ENCODE data around the gene NLRP3. TPM values are rescaled to one million over a fixed set of nuclear protein-coding genes. Genes with fewer than 3 reads are reported as not detected.

The NLRP3 gene
- total and polyA plus RNA-seq, 2 of the 13 experiments (the other 11 are each of a cell fraction or from before 2014, with no cell fraction given) = not detected

DNA sequence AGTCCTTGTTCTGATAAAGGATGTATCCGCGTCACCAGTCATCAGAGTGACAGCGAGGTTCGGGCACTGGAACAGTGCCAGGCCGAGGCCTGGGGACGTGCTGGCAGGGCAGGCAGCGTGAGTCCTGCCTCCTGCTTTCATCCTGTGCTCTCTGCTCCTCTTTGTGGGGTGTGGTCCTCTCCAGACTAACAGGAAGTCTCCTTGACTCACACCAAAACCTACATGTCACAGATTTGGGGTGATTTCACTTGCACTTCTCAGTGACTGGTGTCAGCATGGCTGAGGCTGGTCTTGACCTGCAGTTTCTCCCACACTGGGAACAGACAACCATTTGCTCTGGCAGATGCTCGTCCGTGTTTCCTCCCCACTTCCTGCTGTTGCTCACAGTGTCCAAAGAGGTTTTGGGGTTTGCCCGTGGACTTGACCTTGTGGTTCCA lies 8.8 kb upstream of the NLRP3 start:
- no TSS peak for BruUV-seq (replicated peaks)
- H3K9me3 ChIP-seq (ENCODE audit: low read length) = no peaks in the 10 kb centered on the region
- intact Hi-C loops (cut with micrococcal nuclease; ENCODE audit: unreplicated experiment) (no loop called here), in situ Hi-C loops (cut with HindIII; ENCODE audit: extremely low pct_ligation_motif_present, low pct_unique_long_range_greater_than_20kb) (no loop called here)
- no peak overlapping the region for H3K9ac ChIP-seq (ENCODE audit: insufficient read depth, low read depth, low read length)
- H3K4me2 ChIP-seq (ENCODE audit: low read depth, low read length) = no peak overlapping the region
- no peak overlapping the region for H2AFZ ChIP-seq (ENCODE audit: low read length)
- no peak overlapping the region for H3K27ac ChIP-seq (ENCODE audit: extremely low read length, insufficient read depth, low read length)
- H3K4me1 ChIP-seq (ENCODE audit: insufficient read depth, low read length) = no peaks in the 10 kb centered on the region
- no peaks in the 10 kb centered on the region for H3K79me2 ChIP-seq (ENCODE audit: insufficient read depth, low read length)
- no peak overlapping the region for H3K4me3 ChIP-seq (replicated peaks in 1 of 3; ENCODE audit: insufficient read depth in 1 of 3, low read depth in 2 of 3, low read length in 3 of 3)
- ATAC-seq (no peak), DNase-seq (ENCODE audit: low spot score) (no peak), FAIRE-seq (no peak)
- POLR2A ChIA-PET = no interaction called here
- TF ChIP-seq GTF3A (CRISPR knock-in tag; conservative IDR thresholded peaks at IDR 0.05) (no peak), HDAC2 (CRISPR knock-in tag; IDR thresholded peaks at IDR 0.05) (no peak), TRAFD1 (CRISPR knock-in tag; IDR thresholded peaks at IDR 0.05; ENCODE audit: borderline replicate concordance) (no peak), ZC3H13 (CRISPR knock-in tag; IDR thresholded peaks at IDR 0.05) (no peak)
- 0 out of 5 replicates have a peak, but pooled peaks cover 0 to 12% of the 10 kb centered on the region in 2 experiments for H3K27me3 ChIP-seq (ENCODE audit: control insufficient read depth in 1 of 2, insufficient read depth in 2 of 2, low read length in 2 of 2)
- CTCF ChIA-PET (ENCODE audit: low intra/inter-chr PET ratio, low total read pairs) = no interaction called here
- WGBS (ENCODE audit: low lambda C conversion rate) = 28% methylated on average over 10 of the region's 10 CpGs
- H3K36me3 ChIP-seq (replicated peaks in 1 of 2; ENCODE audit: control insufficient read depth in 1 of 2, insufficient read depth in 2 of 2, low read length in 2 of 2) = no peaks in the 10 kb centered on the region
- H4K20me1 ChIP-seq (ENCODE audit: insufficient read depth, low read length) = no peaks in the 10 kb centered on the region

- DNase-seq (ENCODE audit: low spot score) = no peak
- no TSS peak for BruUV-seq (replicated peaks)
- WGBS (ENCODE audit: low lambda C conversion rate) = 28% methylated on average over 5 of the region's 5 CpGs
- no peaks in the 10 kb centered on the region for H3K9me3 ChIP-seq (ENCODE audit: low read length)
- in situ Hi-C loops (cut with HindIII; ENCODE audit: extremely low pct_ligation_motif_present, low pct_unique_long_range_greater_than_20kb) = no loop called here
- H3K79me2 ChIP-seq (ENCODE audit: insufficient read depth, low read length) = no peaks in the 10 kb centered on the region
- no peak for ATAC-seq
- no peak overlapping the region for H3K4me2 ChIP-seq (ENCODE audit: low read depth, low read length)
- ChIA-PET CTCF (ENCODE audit: low intra/inter-chr PET ratio, low total read pairs) (no interaction called here), POLR2A (no interaction called here)
- no peaks in the 10 kb centered on the region for H3K36me3 ChIP-seq (replicated peaks in 1 of 2; ENCODE audit: control insufficient read depth in 1 of 2, insufficient read depth in 2 of 2, low read length in 2 of 2)
- H4K20me1 ChIP-seq (ENCODE audit: insufficient read depth, low read length) = no peaks in the 10 kb centered on the region
- TF ChIP-seq ZNF567 (CRISPR knock-in tag; IDR thresholded peaks at IDR 0.05; ENCODE audit: borderline replicate concordance) (no peak), ZNF709 (CRISPR knock-in tag; IDR thresholded peaks at IDR 0.05) (no peak), ZNF672 (CRISPR knock-in tag; IDR thresholded peaks at IDR 0.05) (no peak), WIZ (CRISPR knock-in tag; IDR thresholded peaks at IDR 0.05) (no peak)
- H3K4me1 ChIP-seq (ENCODE audit: insufficient read depth, low read length) = no peaks in the 10 kb centered on the region
- H3K27ac ChIP-seq (ENCODE audit: extremely low read length, insufficient read depth, low read length) = no peak overlapping the region
- H3K9ac ChIP-seq (ENCODE audit: insufficient read depth, low read depth, low read length) = no peak overlapping the region
- FAIRE-seq = no peak
- intact Hi-C loops (cut with micrococcal nuclease; ENCODE audit: unreplicated experiment) = no loop called here
- no peak overlapping the region for H2AFZ ChIP-seq (ENCODE audit: low read length)
- no peak overlapping the region for H3K4me3 ChIP-seq (replicated peaks in 1 of 3; ENCODE audit: insufficient read depth in 1 of 3, low read depth in 2 of 3, low read length in 3 of 3)
- H3K27me3 ChIP-seq (ENCODE audit: control insufficient read depth in 1 of 2, insufficient read depth in 2 of 2, low read length in 2 of 2) = 0 out of 5 replicates have a peak, but pooled peaks cover 0 to 12% of the 10 kb centered on the region in 2 experiments
These were observed 7.9 kb upstream of the NLRP3 start for GRCh38 chr1:247408100-247408499.

All from HepG2 (cell line).